SK-N-SH (cell line): Measurements from ENCODE around the gene CTBP1.

Source experiments
- CTCF ChIP-seq: fragments of 200-600 bp; sonication (generic); IDR thresholded peaks from 2 replicates; pipeline ENCODE4 v1.6.1; 2017; ENCODE audit warnings: antibody characterized with exemption, mild to moderate bottlenecking, moderate library complexity
- MAX ChIP-seq: IDR thresholded peaks from 2 replicates; pipeline ENCODE4 v1.4.0; 2012; ENCODE audit warnings: low read depth
- MXI1 ChIP-seq: IDR thresholded peaks from 2 replicates; pipeline ENCODE4 v1.6.1; 2012; ENCODE audit warnings: mild to moderate bottlenecking, low read depth, low read length, improper control_type of control experiment
- RCOR1 ChIP-seq: fragments of 150-350 bp; IDR thresholded peaks from 2 replicates; pipeline ENCODE4 v1.6.1; 2017; ENCODE audit warnings: antibody characterized with exemption, low read length
- TCF12 ChIP-seq: IDR thresholded peaks from 2 replicates; pipeline ENCODE4 v1.4.0; 2012
- YY1 ChIP-seq: IDR thresholded peaks from 2 replicates; pipeline ENCODE4 v1.4.0; 2012; ENCODE audit warnings: low read depth, mild to moderate bottlenecking
- TF ChIP-seq, protein P1 (sequence below): fragments of 150-350 bp; IDR thresholded peaks from 2 replicates; pipeline ENCODE4 v1.6.1; 2017; ENCODE audit warnings: antibody characterized with exemption, low read length, low read depth, borderline replicate concordance

- TF ChIP-seq RCOR1 (no peak), YY1 (no peak), CTCF (no peak), MAX (no peak), TCF12 (no peak), MXI1 (no peak)
- TF ChIP-seq, protein P1, sequence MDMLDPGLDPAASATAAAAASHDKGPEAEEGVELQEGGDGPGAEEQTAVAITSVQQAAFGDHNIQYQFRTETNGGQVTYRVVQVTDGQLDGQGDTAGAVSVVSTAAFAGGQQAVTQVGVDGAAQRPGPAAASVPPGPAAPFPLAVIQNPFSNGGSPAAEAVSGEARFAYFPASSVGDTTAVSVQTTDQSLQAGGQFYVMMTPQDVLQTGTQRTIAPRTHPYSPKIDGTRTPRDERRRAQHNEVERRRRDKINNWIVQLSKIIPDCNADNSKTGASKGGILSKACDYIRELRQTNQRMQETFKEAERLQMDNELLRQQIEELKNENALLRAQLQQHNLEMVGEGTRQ, result no peak
Measured at GRCh38 chr4:1226598-1226997, 22.3 kb downstream of the CTBP1 start.
